Suprapubic skin (tissue), 4 donors: ENCODE data around the gene KIAA1217.

ENCODE experiments used
- POLR2A ChIP-seq, 2 donors: fragments of 450-650 bp; IDR thresholded peaks; one replicate each; pipeline ENCODE4 v1.6.1; 2017; ENCODE audit warnings: antibody characterized with exemption in 2 of 2, mild to moderate bottlenecking in 2 of 2, moderate library complexity in 2 of 2
- POLR2AphosphoS5 ChIP-seq, 3 donors: sonication (generic); formaldehyde crosslinking; IDR thresholded peaks; one replicate each; pipeline ENCODE4 v1.6.1; 2017; ENCODE audit warnings: antibody characterized with exemption in 3 of 3
- TF ChIP-seq, protein P1 (sequence below), 2 donors: fragments of 200-600 bp in 1 of 2; fragments of 450-650 bp in 1 of 2; sonication (generic) in 1 of 2; IDR thresholded peaks; one replicate each; pipeline ENCODE4 v1.5.1; 2016 to 2019; ENCODE audit warnings: antibody characterized with exemption in 2 of 2, mild to moderate bottlenecking in 1 of 2, moderate library complexity in 1 of 2

DNA sequence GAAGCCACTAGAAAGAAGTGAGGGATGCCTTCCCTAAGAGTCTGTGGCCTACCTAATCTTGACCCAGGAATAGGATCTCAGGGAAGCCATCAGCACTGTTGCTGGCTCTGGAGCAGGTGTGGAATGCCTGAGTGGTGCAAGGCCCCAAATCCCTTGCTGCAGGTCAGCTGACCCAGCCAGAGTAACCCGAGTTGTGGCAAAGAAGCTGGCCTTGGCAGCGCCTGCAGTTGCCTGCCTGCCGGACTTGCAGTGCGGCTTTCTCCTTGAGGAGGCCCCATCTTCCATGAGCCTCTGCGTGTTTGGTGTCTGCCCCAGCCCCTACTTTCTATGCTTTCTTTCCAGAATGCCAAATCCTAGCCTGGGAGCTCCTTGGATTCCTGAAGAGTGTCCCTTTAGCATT, 5.8 kb downstream of the KIAA1217 start:
- TF ChIP-seq, protein P1, sequence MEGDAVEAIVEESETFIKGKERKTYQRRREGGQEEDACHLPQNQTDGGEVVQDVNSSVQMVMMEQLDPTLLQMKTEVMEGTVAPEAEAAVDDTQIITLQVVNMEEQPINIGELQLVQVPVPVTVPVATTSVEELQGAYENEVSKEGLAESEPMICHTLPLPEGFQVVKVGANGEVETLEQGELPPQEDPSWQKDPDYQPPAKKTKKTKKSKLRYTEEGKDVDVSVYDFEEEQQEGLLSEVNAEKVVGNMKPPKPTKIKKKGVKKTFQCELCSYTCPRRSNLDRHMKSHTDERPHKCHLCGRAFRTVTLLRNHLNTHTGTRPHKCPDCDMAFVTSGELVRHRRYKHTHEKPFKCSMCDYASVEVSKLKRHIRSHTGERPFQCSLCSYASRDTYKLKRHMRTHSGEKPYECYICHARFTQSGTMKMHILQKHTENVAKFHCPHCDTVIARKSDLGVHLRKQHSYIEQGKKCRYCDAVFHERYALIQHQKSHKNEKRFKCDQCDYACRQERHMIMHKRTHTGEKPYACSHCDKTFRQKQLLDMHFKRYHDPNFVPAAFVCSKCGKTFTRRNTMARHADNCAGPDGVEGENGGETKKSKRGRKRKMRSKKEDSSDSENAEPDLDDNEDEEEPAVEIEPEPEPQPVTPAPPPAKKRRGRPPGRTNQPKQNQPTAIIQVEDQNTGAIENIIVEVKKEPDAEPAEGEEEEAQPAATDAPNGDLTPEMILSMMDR (IDR thresholded peaks at IDR 0.05), result no peak
- TF ChIP-seq POLR2A (IDR thresholded peaks at IDR 0.05) (no peak), POLR2AphosphoS5 (IDR thresholded peaks at IDR 0.05) (no peak)
